Coronary artery (tissue), 2 donors: ENCODE results near the gene NEO1.

ENCODE experiments used
- DNase-seq: peaks from one replicate; pipeline ENCODE4 v3.0.0-alpha.2; 2017; ENCODE audit warnings: low spot score
- H3K27ac ChIP-seq, 2 donors: fragments of 200-600 bp; sonication (generic); one replicate each; pipeline ENCODE4 v1.5.1; 2016 to 2019
- H3K4me3 ChIP-seq: fragments of 200-600 bp; sonication (generic); 2 replicates; pipeline ENCODE4 v1.5.1; 2016; ENCODE audit warnings: mild to moderate bottlenecking, moderate library complexity
- CTCF ChIP-seq: fragments of 200-600 bp; sonication (generic); IDR thresholded peaks from one replicate; pipeline ENCODE4 v1.5.1; 2019; ENCODE audit warnings: antibody characterized with exemption

Gene NEO1

GRCh38 chr15:73030122-73030679, 22.1 kb upstream of the NEO1 start:
- no peak for TF ChIP-seq CTCF
- no peak overlapping the region for H3K27ac ChIP-seq
- no peak overlapping the region for H3K4me3 ChIP-seq
- DNase-seq: no peak

- TF ChIP-seq CTCF: no peak
- Histone ChIP-seq H3K27ac (no peak overlapping the region), H3K4me3 (no peak overlapping the region)
- no peak for DNase-seq
These were observed 20.6 kb upstream of the NEO1 start for GRCh38 chr15:73031648-73032047.

- no peak for DNase-seq
- TF ChIP-seq CTCF: no peak
- Histone ChIP-seq H3K4me3 (no peak overlapping the region), H3K27ac (no peak overlapping the region)
These were observed 18.7 kb upstream of the NEO1 start for GRCh38 chr15:73033611-73034010.

- TF ChIP-seq CTCF: no peak
- no peak for DNase-seq
- Histone ChIP-seq H3K4me3 (no peak overlapping the region), H3K27ac (no peak overlapping the region)
These were observed 18.0 kb upstream of the NEO1 start for GRCh38 chr15:73034221-73034620.

GRCh38 chr15:73035221-73035620, 17.0 kb upstream of the NEO1 start:
- Histone ChIP-seq H3K27ac (no peak overlapping the region), H3K4me3 (no peak overlapping the region)
- TF ChIP-seq CTCF: no peak
- DNase-seq: no peak

GRCh38 chr15:73038220-73038619, 14.0 kb upstream of the NEO1 start:
- no peak for DNase-seq
- H3K4me3 ChIP-seq: no peak overlapping the region
- no peak overlapping the region for H3K27ac ChIP-seq
- no peak for TF ChIP-seq CTCF

GRCh38 chr15:73046073-73046472, 6.2 kb upstream of the NEO1 start:
- no peak for TF ChIP-seq CTCF

More at GRCh38 chr15:73046073-73046472, 6.2 kb upstream of the NEO1 start:
- Histone ChIP-seq H3K4me3 (no peak overlapping the region), H3K27ac (no peak overlapping the region)
- no peak for DNase-seq
